K562 (cell line): ENCODE measurements around the gene MTHFSD. TPM values are rescaled to one million over a fixed set of nuclear protein-coding genes. Genes with fewer than 3 reads are reported as not detected.

Source experiments
- ID3 ChIP-seq, 2 experiments: fragments of 250-450 bp in 1 of 2; fragments of 450-650 bp in 1 of 2; sonication (Bioruptor Pico) in 1 of 2; IDR thresholded peaks; 2 replicates each; pipeline versions ENCODE4 v1.6.1 to v1.8.0; 2016 to 2021; ENCODE audit warnings: mild to moderate bottlenecking in 2 of 2, moderate library complexity in 2 of 2, missing compliant biosample characterization in 1 of 2, missing genetic modification characterization in 1 of 2
- KAT2B ChIP-seq: IDR thresholded peaks from one replicate; pipeline ENCODE4 v1.6.1; 2012; ENCODE audit warnings: low read depth, mild to moderate bottlenecking, control low read depth, inconsistent platforms, low read length, moderate library complexity
- KLF1 ChIP-seq: fragments of 450-650 bp; IDR thresholded peaks from 2 replicates; pipeline ENCODE4 v1.6.1; 2016; ENCODE audit warnings: missing genetic modification characterization, missing compliant biosample characterization
- RBM39 ChIP-seq: fragments of 200-400 bp; formaldehyde crosslinking; optimal IDR thresholded peaks from 2 replicates; pipeline ENCODE3; 2018; ENCODE audit warnings: low read depth, low read length
- ZBTB43 ChIP-seq: sonication (generic); formaldehyde crosslinking; IDR thresholded peaks from 2 replicates; pipeline ENCODE4 v1.8.0; 2023; ENCODE audit warnings: mild to moderate bottlenecking, missing genetic modification reagents
- polyA plus RNA-seq, 8 experiments: library from polyadenylated mRNA; depleted of rRNA in 4 of 8; stranded (reverse) in 5 of 8; unstranded in 3 of 8; fragments of >200 nt; fragmentation: Nextera tagmentation in 2 of 8; fragmentation: Illumina TruSeq in 1 of 8; extraction: Ambion mirVana in 2 of 8; extraction: Trizol in 1 of 8; gene quantifications; 2 replicates each; pipeline versions ENCODE4 v1.2.1 to v1.2.3, GENCODE V29; 2011 to 2014; ENCODE audit warnings: inconsistent platforms in 1 of 8, missing spikeins in 1 of 8
- total RNA-seq, 7 experiments: library from RNA; depleted of rRNA in 6 of 7; stranded (reverse); fragments of >200 nt in 6 of 7; fragmentation: Illumina TruSeq in 2 of 7; extraction: Trizol in 2 of 7; gene quantifications; 2 replicates each; pipeline versions ENCODE4 v1.2.1 to v1.2.3, GENCODE V29; 2011 to 2021; ENCODE audit warnings: low replicate concordance in 1 of 7

The MTHFSD gene
- total and polyA plus RNA-seq, 9 of the 15 experiments (the other 6 are each of a cell fraction or from before 2014, with no cell fraction given): 3.2 to 20.2 (median 12.0) TPM

GRCh38 chr16:86505899-86506864 lies 48.9 kb downstream of the MTHFSD start (continued):
- TF ChIP-seq ID3 (CRISPR knock-in tag; IDR thresholded peaks at IDR 0.05): no peak
- no peak for TF ChIP-seq ID3 (tag; IDR thresholded peaks at IDR 0.05)
- TF ChIP-seq ZBTB43 (CRISPR knock-in tag): no peak
- no peak for TF ChIP-seq RBM39
- TF ChIP-seq KAT2B: no peak
- TF ChIP-seq KLF1 (tag): no peak
